ENCODE results near the gene ACACB.
A peak's percentile ranks its signal among the peaks of the same experiment; 100 is the strongest.

ACACB gene

DNA sequence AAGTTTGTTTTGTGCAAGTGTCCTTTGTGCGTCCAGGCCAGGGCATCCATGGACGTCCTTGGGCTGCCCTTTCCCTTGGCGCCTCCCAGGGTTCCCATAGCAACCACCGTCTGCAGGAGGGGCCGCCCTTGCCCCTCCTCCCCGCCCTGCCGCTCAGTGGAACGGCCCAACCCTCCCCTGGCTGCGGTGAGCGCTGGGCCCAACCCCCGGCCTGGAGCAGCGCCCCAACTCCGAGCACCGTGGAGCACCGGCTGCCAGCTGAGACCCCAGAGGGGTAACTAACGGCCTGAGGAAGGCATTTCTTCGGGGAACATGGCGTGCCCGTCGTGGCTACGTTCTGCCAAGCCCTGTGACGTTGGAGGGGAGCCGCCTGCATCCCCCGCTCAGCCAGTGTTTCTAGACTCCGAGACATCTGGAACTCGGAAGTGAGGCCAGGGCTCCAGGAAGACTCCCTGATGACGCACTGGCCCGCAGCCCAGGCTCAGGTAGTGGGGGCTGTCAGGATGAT, 5.3 kb upstream of the ACACB start:
- no peaks in the 10 kb centered on the region for H3K79me2 ChIP-seq (ENCODE audit: insufficient read depth, low read depth)
- no peak overlapping the region for H3K4me3 ChIP-seq (IDR thresholded peaks at IDR 0.05; ENCODE audit: insufficient read depth, low read depth, low read length)
- TF ChIP-seq, protein P1, sequence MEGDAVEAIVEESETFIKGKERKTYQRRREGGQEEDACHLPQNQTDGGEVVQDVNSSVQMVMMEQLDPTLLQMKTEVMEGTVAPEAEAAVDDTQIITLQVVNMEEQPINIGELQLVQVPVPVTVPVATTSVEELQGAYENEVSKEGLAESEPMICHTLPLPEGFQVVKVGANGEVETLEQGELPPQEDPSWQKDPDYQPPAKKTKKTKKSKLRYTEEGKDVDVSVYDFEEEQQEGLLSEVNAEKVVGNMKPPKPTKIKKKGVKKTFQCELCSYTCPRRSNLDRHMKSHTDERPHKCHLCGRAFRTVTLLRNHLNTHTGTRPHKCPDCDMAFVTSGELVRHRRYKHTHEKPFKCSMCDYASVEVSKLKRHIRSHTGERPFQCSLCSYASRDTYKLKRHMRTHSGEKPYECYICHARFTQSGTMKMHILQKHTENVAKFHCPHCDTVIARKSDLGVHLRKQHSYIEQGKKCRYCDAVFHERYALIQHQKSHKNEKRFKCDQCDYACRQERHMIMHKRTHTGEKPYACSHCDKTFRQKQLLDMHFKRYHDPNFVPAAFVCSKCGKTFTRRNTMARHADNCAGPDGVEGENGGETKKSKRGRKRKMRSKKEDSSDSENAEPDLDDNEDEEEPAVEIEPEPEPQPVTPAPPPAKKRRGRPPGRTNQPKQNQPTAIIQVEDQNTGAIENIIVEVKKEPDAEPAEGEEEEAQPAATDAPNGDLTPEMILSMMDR (conservative IDR thresholded peaks at IDR 0.05; ENCODE audit: low read depth, low read length) = no peak
- no peak overlapping the region for H3K4me2 ChIP-seq
- H4K20me1 ChIP-seq (ENCODE audit: insufficient read depth) = no peaks in the 10 kb centered on the region
- no peak overlapping the region for H2AFZ ChIP-seq (ENCODE audit: low read depth)
- no peaks in the 10 kb centered on the region for H3K27me3 ChIP-seq (ENCODE audit: insufficient read depth, low read depth)
- H3K4me1 ChIP-seq (ENCODE audit: low read depth, poor library complexity, severe bottlenecking) = peaks cover 18% of the 10 kb centered on the region
- H3K27ac ChIP-seq = no peak overlapping the region
- no peak overlapping the region for H3K9ac ChIP-seq
- no peaks in the 10 kb centered on the region; the same call in 1 of the 2 replicates for H3K36me3 ChIP-seq (ENCODE audit: insufficient read depth)

- peaks cover 18% of the 10 kb centered on the region for H3K4me1 ChIP-seq (ENCODE audit: low read depth, poor library complexity, severe bottlenecking)
- no peaks in the 10 kb centered on the region for H3K27me3 ChIP-seq (ENCODE audit: insufficient read depth, low read depth)
- no peak overlapping the region for H2AFZ ChIP-seq (ENCODE audit: low read depth)
- no peaks in the 10 kb centered on the region for H4K20me1 ChIP-seq (ENCODE audit: insufficient read depth)
- no peak overlapping the region for H3K4me3 ChIP-seq (IDR thresholded peaks at IDR 0.05; ENCODE audit: insufficient read depth, low read depth, low read length)
- TF ChIP-seq, protein P1 (conservative IDR thresholded peaks at IDR 0.05; ENCODE audit: low read depth, low read length) = no peak
- H3K9ac ChIP-seq = no peak overlapping the region
- no peak overlapping the region for H3K27ac ChIP-seq
- no peaks in the 10 kb centered on the region for H3K36me3 ChIP-seq (ENCODE audit: insufficient read depth)
- no peak overlapping the region for H3K4me2 ChIP-seq
- no peaks in the 10 kb centered on the region for H3K79me2 ChIP-seq (ENCODE audit: insufficient read depth, low read depth)
Measured at GRCh38 chr12:109112720-109113465, 3.5 kb upstream of the ACACB start.

GRCh38 chr12:109113661-109114321, 2.6 kb upstream of the ACACB start:
- peaks cover 18% of the 10 kb centered on the region for H3K4me1 ChIP-seq (ENCODE audit: low read depth, poor library complexity, severe bottlenecking)

GRCh38 chr12:109114644-109115043, 1.7 kb upstream of the ACACB start:
- TF ChIP-seq, protein P1 (conservative IDR thresholded peaks at IDR 0.05; ENCODE audit: low read depth, low read length) = no peak
- H3K36me3 ChIP-seq (ENCODE audit: insufficient read depth) = no peaks in the 10 kb centered on the region
- H3K4me2 ChIP-seq = peak overlapping the region; percentile 29
- H3K27me3 ChIP-seq (ENCODE audit: insufficient read depth, low read depth) = no peaks in the 10 kb centered on the region
- no peak overlapping the region for H2AFZ ChIP-seq (ENCODE audit: low read depth)
- H3K27ac ChIP-seq = no peak overlapping the region
- no peak overlapping the region for H3K4me3 ChIP-seq (IDR thresholded peaks at IDR 0.05; ENCODE audit: insufficient read depth, low read depth, low read length)
- no peak overlapping the region for H3K9ac ChIP-seq
- peaks cover 18% of the 10 kb centered on the region for H3K4me1 ChIP-seq (ENCODE audit: low read depth, poor library complexity, severe bottlenecking)
- no peaks in the 10 kb centered on the region for H3K79me2 ChIP-seq (ENCODE audit: insufficient read depth, low read depth)
- H4K20me1 ChIP-seq (ENCODE audit: insufficient read depth) = no peaks in the 10 kb centered on the region

More at GRCh38 chr12:109113661-109114321, 2.6 kb upstream of the ACACB start:
- Histone ChIP-seq H3K36me3 (ENCODE audit: insufficient read depth) (no peaks in the 10 kb centered on the region), H2AFZ (ENCODE audit: low read depth) (no peak overlapping the region), H3K9ac (no peak overlapping the region), H3K79me2 (ENCODE audit: insufficient read depth, low read depth) (no peaks in the 10 kb centered on the region), H3K4me2 (no peak overlapping the region), H3K27me3 (ENCODE audit: insufficient read depth, low read depth) (no peaks in the 10 kb centered on the region), H4K20me1 (ENCODE audit: insufficient read depth) (no peaks in the 10 kb centered on the region), H3K4me3 (IDR thresholded peaks at IDR 0.05; ENCODE audit: insufficient read depth, low read depth, low read length) (no peak overlapping the region), H3K27ac (no peak overlapping the region)
- TF ChIP-seq, protein P1 (conservative IDR thresholded peaks at IDR 0.05; ENCODE audit: low read depth, low read length) = no peak

Data from KMS-11 (cell line).